NCI-H2171 (cell line): ENCODE data around the gene FADS3.
"Not testable (repeated sequence)": the region's sequence is repeated elsewhere in the genome, so short reads cannot be mapped to it uniquely, and the experiment has no call there.

Experiments
- DNase-seq: peaks from one replicate; lab custom pipeline; 2025; lab: John Stamatoyannopoulos, UW

Gene FADS3

DNA sequence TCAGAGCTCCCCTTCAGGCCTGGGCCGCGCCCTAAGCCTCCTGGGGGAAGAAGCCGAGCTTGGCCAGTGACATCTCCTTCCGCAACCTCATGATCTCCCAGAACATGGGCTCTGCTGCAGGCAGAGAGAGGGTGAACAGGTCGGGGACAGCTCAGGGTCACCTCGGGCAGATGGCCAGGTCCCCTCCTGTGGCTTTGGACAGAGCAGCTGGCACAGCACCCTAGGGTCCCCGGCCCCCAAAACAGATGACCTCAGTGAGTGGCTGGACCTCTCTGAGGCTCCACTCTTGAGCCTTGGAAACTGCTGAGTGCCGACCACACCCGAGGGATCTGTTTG is 6.9 kb upstream of the FADS3 start:
- no peak for DNase-seq

DNA sequence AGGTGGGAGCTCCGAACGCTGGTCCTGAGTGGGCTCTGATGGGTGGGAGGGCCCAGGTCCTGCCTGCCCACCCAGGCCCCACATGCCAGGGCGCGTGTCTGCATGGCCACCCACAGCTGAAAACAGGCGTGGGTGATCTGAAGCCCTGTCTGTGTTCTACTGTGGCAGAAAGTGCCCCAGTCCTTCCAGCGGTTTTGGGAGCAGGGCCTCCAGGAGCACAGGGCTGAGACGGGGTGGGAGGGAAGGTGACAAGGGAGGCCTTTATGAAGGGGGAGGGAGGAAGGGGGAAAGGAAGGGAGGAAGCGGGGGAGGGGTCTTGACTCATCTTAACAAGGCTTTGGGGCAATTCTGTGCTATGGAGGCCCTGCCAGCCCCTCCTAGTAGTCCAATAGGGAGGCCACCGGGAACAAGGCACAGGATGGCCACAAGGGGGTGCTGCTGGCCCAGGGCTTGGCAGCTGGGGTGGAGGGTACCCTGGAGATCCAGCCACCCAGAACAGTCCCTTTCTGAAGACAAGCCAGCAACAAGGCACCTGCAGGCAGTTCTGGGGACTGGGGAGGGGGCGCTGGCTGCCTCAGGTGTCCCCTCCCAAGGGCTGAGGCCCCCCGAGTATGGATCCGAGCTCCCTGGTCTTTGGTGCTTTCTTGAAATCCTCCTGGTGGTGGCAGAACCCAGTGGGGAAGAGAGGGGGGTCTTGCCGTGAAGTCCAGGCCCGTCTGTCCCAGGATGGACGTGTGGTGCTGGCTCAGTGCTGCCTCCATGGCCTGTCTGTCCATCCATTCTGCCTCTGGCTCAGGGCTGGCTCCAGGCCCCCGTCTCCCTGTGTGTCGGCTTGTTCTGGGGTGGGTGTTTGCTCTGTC is 6.3 kb upstream of the FADS3 start:
- DNase-seq, result no peak

DNA sequence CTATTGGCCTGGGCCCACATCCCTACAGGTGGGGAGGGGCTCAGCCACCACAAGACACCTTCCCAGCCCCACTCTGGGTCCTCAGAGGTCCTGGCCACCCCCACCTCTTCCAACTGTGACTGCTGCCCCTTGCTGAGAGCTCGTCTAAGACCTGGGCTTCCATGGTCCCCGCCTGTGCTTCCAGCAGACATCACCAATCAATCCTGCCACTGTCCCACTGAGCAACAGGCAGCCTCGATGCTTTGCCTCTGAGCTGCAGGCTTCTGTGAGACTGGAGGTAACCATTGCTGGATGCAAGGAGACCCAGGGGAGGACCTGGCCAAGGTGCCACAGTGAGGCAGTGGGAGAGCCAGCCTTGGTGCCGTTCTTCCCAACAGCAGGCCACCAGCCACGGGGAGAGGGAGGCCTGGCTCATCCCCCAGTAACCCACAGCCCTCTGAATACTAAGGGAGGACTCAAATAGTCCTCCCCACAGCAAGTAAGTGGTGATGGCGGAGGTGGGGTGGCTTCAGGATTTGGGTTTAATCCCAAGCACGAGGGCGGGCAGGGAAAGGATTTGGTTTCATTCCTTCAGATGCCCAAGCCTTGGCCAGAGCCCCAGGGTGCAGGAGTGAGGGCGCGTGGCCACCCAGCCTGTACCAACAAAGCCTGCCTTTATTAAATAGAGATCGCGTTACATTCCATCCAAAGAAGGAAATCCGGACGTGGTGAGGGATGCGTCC is 5.5 kb upstream of the FADS3 start:
- no peak for DNase-seq

DNA sequence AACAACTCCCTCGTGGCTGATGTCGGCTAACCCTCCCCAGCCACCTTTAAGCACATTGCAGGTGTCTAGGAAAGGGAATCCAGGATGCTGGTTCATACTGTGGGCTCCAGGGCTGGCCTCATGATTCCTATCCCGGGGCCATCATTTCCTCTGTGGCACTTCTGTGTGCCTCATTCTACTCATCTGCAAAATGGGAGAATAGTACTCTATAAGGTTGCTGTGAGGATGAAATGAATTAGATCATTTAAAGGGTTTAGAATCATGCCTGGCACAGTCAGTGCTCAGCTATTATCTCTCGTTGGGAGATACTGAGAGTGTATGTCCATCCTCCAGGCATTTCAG is 4.3 kb upstream of the FADS3 start:
- DNase-seq, result no peak

DNA sequence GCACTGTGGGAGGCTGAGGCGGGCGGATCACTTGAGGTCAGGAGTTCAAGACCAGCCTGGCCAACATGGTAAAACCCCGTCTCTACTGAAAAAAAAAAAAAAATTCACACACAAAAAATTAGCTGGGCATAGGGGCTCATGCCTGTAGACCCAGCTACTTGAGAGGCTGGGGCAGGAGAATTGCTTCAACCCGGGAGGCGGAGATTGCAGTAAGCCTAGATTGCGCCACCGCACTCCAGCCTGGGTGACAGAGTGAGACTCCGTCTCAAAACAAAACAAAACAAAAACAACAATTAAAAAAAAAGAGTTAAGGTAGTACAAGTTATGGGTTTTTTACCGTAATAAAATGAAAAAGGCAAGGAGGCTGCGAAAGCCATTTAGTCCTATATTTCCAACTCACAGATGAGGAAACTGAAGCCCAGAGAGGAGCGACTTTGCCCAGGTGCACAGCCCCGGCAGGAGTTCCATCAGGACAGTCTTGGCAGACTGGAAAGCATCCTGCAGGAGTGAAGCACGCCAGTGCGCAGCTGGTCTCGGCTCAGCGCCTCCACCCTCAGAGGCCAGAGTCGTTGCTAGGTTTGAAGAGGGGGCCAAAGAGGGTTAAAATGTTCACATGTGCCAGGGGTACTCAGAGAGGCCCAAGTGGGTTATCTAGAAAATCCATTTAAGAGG is 3.8 kb upstream of the FADS3 start:
- no peak for DNase-seq

DNA sequence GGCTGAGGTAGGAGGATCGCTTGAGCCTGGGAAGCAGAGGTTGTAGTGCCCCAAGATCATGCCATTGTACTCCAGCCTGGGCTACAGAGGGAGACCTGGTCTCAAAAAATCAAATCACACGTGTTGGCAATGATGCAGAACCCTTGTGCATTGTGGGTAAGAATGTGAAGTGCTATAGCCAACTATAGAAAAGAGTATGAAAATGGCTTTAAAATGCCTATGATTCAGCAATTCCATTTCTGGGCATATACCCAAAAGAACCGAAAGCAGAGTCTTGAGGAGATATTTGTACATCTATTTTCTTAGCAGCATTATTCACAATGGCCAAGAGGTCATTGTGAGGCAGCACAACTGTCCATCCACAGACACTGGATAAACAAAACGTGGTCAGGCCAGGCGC is 2.6 kb upstream of the FADS3 start:
- no peak for DNase-seq

DNA sequence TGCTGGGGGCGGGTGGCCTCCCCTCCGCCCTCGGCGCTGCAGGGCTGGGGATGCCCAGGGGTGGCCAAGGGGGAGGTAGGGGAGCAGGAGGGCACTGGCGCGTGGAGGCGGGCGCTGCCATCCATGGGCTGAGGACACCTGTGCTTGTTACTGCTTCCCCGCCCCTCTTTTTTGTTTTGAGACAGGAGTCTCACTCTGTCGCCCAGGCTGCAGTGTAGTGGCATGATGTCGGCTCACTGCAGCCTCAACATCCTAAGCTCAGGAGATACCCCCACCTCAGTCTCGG is 683 bp upstream of the FADS3 start:
- DNase-seq, result no peak

DNA sequence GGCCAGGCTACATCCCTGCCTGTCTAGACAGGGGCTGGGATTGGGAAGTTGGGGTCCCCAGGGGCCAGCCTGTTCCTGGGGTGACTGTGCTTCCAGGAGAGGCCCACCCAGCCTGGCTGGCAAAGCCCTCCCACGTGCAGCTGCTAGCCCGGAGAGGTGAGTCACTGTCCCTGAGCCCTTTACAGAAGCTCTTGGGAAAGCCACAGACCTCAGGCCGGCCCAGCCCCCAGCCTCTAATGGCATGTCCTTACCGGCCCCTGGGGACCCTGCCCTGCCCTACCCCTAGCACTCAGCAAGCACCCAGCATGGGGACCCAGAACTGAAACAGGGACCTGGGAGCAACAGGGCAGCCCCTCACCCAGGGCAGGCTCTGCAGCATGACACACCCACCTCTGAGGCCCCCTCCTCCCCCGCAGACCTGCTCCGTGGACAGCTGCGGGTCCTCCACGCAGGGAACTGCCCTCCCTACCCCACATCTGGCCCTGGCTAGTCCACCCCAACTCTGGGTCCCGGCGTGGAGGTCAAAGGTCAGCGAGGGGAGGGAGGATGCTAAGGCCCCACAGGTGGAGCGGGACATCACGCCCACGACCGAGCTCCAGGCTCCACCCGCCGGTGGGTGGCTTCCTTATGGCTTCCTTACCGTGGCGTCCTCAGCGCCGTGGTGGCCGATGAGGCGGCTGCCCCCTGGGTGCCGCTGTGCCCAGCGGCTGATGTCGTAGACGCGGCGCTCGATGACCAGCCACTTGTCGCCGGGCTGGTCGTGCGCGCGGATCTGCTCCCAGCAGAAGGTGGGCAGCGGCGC is 615 bp downstream of the FADS3 start:
- DNase-seq, result no peak

DNA sequence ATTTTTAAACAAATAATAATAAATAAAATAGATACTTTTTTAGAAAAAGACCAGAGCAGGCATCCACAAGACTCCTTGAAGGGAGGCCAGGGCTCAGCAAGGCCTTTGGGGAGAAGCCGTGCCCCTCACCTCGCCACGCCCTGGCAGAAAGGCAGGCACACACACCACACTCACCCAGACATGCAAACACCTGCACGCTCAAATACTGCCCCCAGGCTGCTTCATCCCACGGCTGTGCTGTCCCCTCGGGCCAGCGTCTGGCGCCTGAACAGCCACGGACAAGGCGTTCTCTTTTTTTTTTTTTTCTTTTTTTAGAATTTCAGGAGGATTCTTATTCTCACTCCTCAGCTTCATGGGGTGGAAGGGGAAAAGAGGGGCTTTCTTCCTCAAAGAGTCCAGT is 1.5 kb downstream of the FADS3 start:
- no peak for DNase-seq

DNA sequence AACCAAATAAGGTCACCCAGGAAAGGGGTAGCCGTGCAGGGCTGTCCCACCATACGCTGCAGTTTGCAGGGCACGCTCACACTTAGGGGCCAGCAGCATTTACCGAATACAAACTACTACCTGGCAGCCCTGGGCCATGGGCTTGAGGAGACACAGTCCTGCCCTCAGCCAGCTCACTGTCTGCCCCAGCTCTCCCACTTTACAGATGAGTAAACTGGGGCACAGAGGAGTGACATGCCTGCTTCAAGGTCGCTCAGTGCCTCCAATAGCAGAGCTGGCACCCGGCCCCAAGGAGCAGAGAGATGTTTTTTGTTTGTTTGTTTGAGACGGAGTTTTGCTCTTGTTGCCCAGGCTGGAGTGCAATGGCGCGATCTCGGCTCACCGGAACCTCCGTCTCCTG is 2.8 kb downstream of the FADS3 start:
- no peak for DNase-seq

DNA sequence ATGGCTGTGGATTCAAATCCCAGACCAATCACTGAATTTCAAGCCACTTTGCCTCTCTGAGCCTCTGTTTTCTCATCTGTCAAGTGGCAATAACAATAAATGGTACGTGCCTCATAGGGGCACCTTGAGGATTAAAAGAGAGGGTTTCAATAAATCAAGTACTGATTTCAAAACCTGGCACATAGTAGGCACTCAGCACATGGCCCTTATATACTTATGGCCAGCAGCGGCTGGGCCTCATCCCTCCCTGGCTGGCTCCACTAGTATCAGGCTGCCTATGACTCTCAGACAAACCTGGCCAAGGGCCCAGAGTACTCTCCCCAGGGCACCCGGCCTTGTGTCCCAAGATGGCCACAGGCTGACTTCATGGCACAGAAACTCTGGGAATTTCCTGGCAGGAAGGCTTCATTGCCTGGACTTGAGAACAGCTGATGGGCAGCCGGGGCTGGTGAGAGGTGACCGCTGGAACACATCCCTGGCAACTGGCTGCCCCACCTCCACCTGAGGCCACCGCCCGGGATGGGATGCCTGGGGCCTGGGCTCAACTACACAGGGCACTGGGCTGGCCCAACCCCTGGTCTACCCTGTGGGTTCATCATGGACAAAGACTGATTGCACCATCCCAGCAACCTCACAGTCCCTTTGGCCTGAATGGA is 3.4 kb downstream of the FADS3 start:
- DNase-seq, result no peak

DNA sequence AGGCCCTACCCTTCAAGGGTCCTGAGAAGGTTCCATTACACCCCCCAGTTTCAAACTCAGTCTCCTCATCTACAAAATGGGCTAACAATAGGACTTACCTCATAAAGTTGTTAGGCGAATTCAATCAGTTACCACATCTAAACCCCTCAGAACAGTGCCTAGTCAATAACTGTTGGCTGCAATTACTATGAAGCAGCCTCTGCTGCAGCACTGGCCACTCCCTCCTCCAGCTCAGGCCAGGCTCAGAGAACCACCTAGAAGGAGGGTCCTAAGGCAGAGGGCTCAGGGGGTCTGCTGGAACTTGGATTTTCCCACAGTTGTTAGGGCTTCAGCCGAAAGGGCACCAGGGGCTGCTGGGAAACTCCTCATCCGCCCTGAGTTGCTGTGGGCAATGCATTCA is 4.7 kb downstream of the FADS3 start:
- no peak for DNase-seq

DNA sequence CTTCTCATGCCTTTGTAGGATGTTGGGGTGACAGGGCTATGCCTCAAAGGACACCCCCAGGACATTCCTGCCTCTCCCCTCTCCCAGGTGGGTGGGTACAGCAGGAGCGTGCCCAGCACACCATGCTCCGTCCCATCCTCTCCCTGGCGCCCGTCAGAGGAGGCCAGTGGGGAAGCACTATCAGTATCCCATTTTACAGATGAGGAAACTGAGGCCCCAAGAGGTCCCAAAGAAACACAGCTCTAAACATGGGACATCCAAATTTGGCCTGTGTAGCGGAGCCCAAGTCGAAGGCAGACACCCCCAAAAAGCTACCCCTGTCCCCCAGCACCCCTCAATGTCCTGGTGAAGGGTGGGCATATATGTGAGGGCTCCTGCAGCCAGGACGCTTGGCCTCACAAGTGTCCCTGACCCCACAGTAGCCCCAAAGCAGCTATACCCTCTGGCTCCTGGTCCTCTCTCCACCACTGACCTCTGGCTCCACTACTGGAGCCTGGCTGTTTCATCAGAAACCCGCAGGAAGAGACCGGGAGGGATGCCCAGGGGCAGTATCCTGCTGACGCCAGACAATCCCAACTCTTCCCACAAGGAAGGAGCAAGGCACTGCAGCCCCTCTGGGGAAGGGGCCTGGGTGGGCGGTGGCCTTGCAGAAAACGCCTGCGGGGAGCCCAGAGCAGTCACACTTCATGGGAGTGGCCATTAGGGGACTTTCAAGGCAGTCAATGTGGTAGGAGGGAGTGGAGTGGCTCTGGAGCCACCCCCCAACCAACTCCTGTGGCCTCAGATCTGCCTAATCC is 5.4 kb downstream of the FADS3 start:
- DNase-seq, result no peak

DNA sequence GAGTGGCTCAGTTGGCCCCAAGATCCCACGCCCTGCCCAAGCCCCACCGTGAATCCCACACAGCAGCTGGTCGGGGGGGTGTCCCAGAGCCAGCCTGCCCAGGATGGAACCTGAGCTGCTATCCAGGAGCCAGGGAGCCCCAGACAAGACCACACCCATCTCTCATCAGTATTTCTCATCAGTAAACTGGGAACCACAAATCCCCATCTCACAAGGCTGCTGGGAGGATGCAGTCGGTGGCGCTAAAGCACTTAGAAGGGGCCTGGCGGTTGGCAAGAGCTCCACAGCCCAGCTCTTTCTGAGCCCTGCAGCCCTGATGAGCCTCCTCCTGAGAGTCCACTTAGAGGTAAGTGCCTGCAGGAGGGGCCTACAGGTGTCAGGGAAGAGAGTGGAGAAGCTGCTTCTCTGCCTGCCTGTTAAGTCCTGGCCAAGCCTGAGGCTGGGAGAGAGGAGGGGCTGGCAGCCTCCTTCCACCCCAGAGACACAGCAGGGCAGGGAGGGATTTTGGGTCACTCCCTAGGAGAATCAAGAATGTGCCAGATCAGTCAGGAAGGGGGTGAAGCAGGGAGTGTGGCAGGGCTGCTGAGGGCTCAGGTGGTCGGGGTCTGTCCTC is 6.1 kb downstream of the FADS3 start:
- DNase-seq, result no peak

DNA sequence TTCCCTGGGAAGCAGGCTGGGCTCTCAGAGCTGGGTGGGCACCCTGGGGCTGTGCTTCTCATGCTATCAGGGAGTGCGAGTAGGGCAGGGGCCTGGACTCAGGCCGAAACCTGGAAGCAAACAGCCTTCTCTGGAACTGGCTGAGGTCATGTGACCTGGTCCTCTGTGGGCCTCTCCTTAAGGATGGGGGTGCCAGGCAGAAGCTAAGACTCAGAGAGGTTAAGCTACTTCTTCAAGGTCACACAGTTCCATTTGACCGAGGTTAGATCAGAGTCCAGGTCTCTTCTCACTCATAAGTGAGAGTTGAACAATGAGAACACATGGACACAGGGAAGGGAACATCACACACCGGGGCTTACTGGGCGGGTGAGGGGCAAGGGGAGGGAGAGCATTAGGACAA is 7.4 kb downstream of the FADS3 start:
- no peak for DNase-seq

DNA sequence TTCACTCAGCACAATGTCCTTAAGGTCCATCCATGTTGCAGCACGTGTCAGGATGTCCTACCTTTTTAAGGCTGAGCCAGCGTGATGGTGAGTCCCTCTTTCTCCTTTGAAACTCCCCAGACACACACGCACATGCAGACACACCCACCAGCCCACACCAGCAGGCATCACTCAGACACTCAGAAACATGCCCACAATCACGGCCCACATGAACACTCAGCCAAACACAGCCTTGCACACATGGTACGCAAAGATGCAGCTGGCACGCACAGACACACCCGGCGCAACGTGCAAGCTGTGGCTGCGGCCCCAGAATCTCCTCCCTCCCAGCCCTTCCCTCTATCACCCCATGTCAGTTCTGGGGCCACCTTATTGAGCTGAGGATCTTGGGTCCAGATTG is 8.0 kb downstream of the FADS3 start:
- DNase-seq, result no peak

DNA sequence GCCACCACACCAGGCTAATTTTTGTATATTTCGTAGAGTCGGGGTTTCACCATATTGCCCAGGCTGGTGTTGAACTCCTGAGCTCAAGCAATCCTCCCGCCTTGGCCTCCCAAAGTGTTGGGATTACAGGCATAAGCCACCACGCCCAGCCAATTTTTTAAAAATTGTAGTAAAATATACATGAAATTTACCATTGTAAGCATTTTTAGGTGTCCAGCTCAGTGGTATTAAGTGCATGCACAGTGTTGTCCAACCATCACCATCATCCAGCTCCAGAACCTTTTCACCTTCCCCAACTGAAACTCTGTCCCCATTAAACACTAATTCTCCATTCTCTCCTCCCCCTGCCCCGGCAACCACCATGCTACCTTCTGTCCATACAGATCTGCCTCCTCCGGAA is 8.5 kb downstream of the FADS3 start:
- DNase-seq, result no peak

DNA sequence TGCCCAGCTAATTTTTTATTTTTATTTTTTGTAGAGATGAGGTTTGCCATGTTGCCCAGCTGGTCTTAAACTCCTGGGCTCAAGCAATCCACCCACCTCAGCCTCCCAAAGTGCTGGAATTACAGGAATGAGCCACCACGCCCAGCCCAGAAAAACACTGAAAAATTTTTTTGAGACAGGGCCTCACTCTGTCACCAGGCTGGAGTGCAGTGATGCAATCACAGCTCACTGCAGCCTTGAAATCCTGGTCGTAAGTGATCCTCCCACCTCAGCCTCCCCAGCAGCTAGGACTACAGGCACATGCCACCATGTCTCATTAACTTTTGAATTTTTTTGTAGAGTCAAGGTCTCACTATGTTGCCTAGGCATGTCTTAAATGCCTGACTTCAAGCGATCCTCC is 9.1 kb downstream of the FADS3 start:
- DNase-seq, result not testable (repeated sequence)

DNA sequence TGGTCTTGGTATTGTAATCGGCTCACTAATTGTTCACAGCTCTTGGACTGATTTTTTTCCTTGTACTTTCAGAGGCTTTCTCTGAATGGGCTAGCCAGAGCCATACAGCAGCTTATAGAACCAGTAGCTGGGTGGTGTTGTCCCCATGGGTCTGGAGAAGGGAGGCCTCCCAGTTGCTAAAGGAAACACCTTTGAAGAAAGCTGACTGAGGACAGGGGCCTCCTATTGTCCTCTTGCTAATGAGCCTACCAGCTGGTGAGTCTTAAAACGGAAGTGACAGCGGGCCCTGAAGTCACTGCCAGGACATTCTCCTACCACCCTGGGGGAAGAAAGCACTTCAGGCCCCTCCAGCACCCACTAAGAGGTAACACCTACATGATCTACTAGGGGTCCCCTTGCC is 9.9 kb downstream of the FADS3 start:
- no peak for DNase-seq

DNA sequence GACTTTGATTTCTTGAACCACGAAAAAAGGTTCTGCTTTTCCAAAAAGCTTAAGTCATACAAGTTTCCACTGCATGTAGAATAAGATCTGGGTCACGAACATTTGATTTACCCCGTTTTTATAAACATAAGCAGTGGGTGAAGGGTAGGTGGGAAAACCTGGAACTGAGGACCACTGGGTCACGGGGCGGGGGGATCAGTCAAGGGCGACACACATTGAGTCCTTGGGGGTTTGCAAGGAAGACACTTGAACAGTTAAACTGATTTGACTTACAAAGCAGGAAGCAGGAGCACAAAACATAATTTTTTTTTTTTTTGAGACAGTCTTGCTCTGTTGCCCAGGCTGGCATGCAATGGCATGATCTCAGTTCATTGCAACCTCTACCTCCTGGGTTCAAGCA is 10.9 kb downstream of the FADS3 start:
- DNase-seq, result no peak

DNA sequence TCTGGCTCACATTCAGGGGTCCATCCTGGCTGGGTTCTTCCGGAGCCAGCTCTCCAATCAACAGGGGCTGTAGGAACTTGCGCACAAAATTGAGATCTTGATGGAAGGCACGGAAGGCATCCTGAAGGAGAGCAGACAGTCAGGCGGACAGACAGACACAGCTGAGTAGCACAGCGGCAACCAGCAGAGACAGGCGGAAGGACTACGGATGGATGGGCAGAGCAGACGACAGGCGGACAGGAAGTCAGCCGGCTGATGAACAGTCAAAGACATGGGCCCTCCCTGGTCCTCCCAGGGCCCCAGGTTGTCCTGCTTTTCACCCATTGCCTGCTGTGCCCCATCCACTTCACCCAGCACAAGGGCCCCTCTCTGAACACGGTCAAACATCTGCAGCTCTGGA is 11.3 kb downstream of the FADS3 start:
- no peak for DNase-seq
